Hematopoietic multipotent progenitor cell treated with erythropoietin and hydrocortisone succinate and interleukin-3 and kit ligand, for 4 days (in vitro differentiated cells): ENCODE measurements around the gene CHD3.
"Not testable (repeated sequence)": the region's sequence is repeated elsewhere in the genome, so short reads cannot be mapped to it uniquely, and the experiment has no call there.

Experiments used
- DNase-seq: peaks from one replicate; pipeline ENCODE4 v3.0.0-alpha.2; 2015

CHD3 gene

GRCh38 chr17:7850701-7851437, 37.7 kb upstream of the CHD3 start:
- no peak for DNase-seq

GRCh38 chr17:7851438-7852261, 36.9 kb upstream of the CHD3 start:
- DNase-seq = peak; percentile 96

GRCh38 chr17:7852262-7852670, 36.3 kb upstream of the CHD3 start:
- no peak for DNase-seq

GRCh38 chr17:7852919-7853690, 35.5 kb upstream of the CHD3 start:
- DNase-seq = no peak

GRCh38 chr17:7853691-7854038, 34.9 kb upstream of the CHD3 start:
- no peak for DNase-seq

GRCh38 chr17:7854078-7854777, 34.4 kb upstream of the CHD3 start:
- DNase-seq = no peak

GRCh38 chr17:7854851-7855659, 33.5 kb upstream of the CHD3 start, which contains the start of gene TMEM88:
TMEM88 (plus strand) TSS chr17:7855066; CDS start chr17:7855075, 9 bp downstream.
- DNase-seq = no peak

GRCh38 chr17:7855660-7856010, 33.0 kb upstream of the CHD3 start:
- no peak for DNase-seq

- DNase-seq = peak; percentile 98
Measured at GRCh38 chr17:7856011-7856810, 32.4 kb upstream of the CHD3 start.

- DNase-seq = peak; percentile 100
Measured at GRCh38 chr17:7856811-7857712, 31.5 kb upstream of the CHD3 start, which contains the start of gene NAA38. NAA38 (minus strand) TSS chr17:7857559; CDS start chr17:7857463, 96 bp downstream.

GRCh38 chr17:7857713-7858521, 30.7 kb upstream of the CHD3 start, which contains the start of gene CYB5D1:
CYB5D1 (plus strand) TSS chr17:7858003; CDS start chr17:7858135, 132 bp downstream.
- DNase-seq = peak; percentile 98

GRCh38 chr17:7858522-7858810, 30.1 kb upstream of the CHD3 start:
- DNase-seq = peak; percentile 82

GRCh38 chr17:7859028-7859427, 29.6 kb upstream of the CHD3 start:
- DNase-seq = no peak

GRCh38 chr17:7862692-7863437, 25.7 kb upstream of the CHD3 start:
- DNase-seq = peak; percentile 73

GRCh38 chr17:7864384-7864783, 24.2 kb upstream of the CHD3 start:
- not testable (repeated sequence) for DNase-seq

- DNase-seq = peak; percentile 30
Measured at GRCh38 chr17:7864995-7865650, 23.5 kb upstream of the CHD3 start.

GRCh38 chr17:7867881-7868329, 20.7 kb upstream of the CHD3 start:
- DNase-seq = peak; percentile 72

- no peak for DNase-seq
Measured at GRCh38 chr17:7873051-7873450, 15.5 kb upstream of the CHD3 start.
